Activated CD4-positive, CD25-positive, alpha-beta regulatory T cell (primary cell): ENCODE data around the gene PEAR1.
A peak's percentile ranks its signal among the peaks of the same experiment; 100 is the strongest.

ENCODE experiments used
- DNase-seq, 4 experiments: peaks; one replicate each; lab custom pipeline; 2025; lab: John Stamatoyannopoulos, UW

Gene PEAR1

GRCh38 chr1:156899956-156900718, 6.6 kb downstream of the PEAR1 start:
- no peak for DNase-seq

GRCh38 chr1:156900896-156901589, 7.5 kb downstream of the PEAR1 start:
- DNase-seq: no peak

GRCh38 chr1:156901590-156901900, 8.0 kb downstream of the PEAR1 start:
- no peak for DNase-seq

GRCh38 chr1:156901966-156902915, 8.7 kb downstream of the PEAR1 start:
- no peak for DNase-seq

- DNase-seq: no peak
Measured at GRCh38 chr1:156903328-156904091, 10.0 kb downstream of the PEAR1 start.

GRCh38 chr1:156904187-156904959, 10.9 kb downstream of the PEAR1 start:
- no peak for DNase-seq

- DNase-seq: no peak
Measured at GRCh38 chr1:156905176-156905575, 11.7 kb downstream of the PEAR1 start.

- DNase-seq: no peak
Measured at GRCh38 chr1:156905651-156906050, 12.1 kb downstream of the PEAR1 start.

GRCh38 chr1:156906206-156906906, 12.8 kb downstream of the PEAR1 start:
- no peak for DNase-seq

- no peak for DNase-seq
Measured at GRCh38 chr1:156908541-156908940, 15.0 kb downstream of the PEAR1 start.

GRCh38 chr1:156908955-156909354, 15.4 kb downstream of the PEAR1 start:
- no peak for DNase-seq

GRCh38 chr1:156909671-156910070, 16.2 kb downstream of the PEAR1 start:
- DNase-seq: no peak

- peak; percentile 26 to 45 (median 34) for DNase-seq
Measured at GRCh38 chr1:156910309-156910782, 16.8 kb downstream of the PEAR1 start.

GRCh38 chr1:156911577-156912298, 18.2 kb downstream of the PEAR1 start:
- no peak for DNase-seq

GRCh38 chr1:156912310-156912709, 18.8 kb downstream of the PEAR1 start:
- DNase-seq: no peak

- no peak for DNase-seq
Measured at GRCh38 chr1:156912861-156913808, 19.6 kb downstream of the PEAR1 start.

- no peak for DNase-seq
Measured at GRCh38 chr1:156913809-156914387, 20.4 kb downstream of the PEAR1 start.

- DNase-seq: no peak
Measured at GRCh38 chr1:156914440-156914856, 20.9 kb downstream of the PEAR1 start.
